ENCODE data around the gene TP53I11.

TP53I11 gene

DNA sequence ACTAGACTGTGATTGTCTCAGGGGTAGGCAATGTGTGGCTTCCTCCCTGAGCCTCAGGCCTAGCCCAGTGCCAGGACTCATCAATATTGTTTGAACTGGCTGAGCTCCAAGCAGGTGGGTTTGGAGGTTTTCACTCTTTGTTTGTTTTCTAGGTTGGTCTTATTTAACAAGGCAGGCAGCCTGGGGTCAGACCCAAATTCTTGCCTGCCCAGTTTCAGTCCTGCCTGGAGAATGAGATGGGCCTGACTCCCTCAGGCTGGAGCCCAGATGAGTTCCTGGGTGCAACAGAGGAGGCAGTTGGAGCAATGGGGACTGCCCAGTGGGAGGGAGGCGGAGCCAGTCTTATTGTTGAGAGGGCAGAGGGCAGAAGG is 28.3 kb upstream of the TP53I11 start:
- no peak for DNase-seq (ENCODE audit: low read depth in 1 of 2, low spot score in 1 of 2)

- no peak for DNase-seq (ENCODE audit: low read depth in 1 of 2, low spot score in 1 of 2)
Observed at GRCh38 chr11:44978274-44978960, 27.7 kb upstream of the TP53I11 start.

GRCh38 chr11:44977493-44977984 is 26.9 kb upstream of the TP53I11 start:
- no peak for DNase-seq (ENCODE audit: low read depth in 1 of 2, low spot score in 1 of 2)

DNA sequence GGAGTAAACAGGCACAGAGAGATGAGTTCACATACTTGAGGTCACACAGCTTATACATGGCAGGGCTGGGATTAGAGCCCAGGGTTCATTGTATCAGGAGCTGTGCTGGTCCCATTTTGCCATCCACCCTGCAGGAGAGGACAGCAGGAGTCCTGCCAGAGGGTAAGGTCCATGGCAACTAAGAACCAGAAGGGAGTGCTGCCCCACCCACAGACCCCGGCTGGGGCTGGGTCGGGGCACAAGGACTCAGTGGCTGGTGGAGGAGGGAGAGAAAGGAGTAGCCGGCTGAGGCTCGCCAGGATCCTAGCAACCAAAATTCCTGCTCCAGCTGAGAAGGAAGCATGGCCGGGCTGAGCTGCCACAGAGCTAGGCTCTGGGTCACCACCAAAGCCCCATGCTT is 25.9 kb upstream of the TP53I11 start:
- no peak for DNase-seq (ENCODE audit: low read depth in 1 of 2, low spot score in 1 of 2)

DNA sequence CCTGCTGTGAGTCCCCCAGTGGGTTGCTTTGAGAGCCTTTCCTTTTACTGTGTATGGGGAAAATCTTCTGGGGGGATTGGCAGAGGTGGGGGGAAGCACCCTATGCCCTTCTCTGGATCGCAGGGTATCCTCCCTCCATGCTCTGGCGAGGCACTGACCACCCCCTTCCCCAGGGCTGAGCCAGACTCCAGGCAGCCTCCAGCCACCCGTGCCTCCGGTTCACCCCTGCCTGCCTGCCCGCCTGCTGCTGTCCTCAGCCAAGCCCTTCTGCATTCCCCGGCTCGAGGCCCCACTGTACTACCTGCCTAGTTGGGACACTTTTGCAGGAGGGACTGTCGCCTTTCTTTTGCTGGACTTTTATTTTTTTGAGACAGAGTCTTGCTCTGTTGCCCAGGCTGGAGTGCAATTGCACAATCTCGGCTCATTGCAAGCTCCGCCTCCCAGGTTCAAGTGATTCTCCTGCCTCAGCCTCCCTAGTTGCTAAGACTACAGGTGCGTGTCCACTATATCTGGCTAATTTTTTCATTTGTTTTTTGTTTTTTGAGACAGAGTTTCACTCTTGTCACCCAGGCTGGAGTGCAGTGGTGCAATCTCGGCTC is 23.8 kb upstream of the TP53I11 start:
- DNase-seq (ENCODE audit: low read depth in 1 of 2, low spot score in 1 of 2) = no peak

DNA sequence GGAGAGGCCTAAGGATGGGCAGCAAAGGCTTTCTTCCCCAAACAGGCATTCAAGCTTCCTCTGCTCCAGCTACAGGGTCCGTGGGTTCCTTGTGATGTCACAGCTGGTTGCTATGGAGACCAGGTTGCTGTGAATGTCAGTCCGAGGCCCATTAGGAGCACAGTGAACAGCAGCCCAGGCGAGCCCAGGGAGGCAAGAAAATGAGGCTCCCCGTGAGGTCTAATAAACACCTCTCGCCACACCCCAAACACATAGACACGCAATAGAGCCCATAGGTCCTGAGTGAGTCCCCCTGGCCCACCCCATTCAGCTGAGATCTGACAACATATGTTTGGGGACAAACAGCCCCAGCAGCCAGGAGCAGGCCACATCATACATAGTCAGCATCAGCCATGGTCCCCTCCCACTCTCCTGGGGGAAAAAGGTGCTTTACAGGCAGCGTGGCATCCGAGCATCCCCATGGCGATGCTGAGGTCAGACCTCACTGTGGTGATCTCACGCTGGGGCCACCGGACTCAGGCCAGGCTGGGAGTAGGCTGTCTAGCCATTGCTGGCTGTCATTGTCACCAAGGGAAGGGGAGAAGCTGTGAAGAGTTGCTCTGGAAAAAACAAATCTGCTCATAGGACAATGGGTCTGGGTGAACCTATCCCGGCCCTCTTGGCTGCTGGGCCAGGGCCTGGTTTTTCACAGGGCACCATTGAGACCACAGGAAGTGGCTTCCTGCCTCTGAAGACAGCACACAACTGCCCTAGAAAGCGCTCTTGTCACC is 23.1 kb upstream of the TP53I11 start:
- DNase-seq (ENCODE audit: low read depth in 1 of 2, low spot score in 1 of 2) = no peak

- DNase-seq (ENCODE audit: low read depth in 1 of 2, low spot score in 1 of 2) = no peak
Observed at GRCh38 chr11:44972746-44973435, 22.2 kb upstream of the TP53I11 start.

DNA sequence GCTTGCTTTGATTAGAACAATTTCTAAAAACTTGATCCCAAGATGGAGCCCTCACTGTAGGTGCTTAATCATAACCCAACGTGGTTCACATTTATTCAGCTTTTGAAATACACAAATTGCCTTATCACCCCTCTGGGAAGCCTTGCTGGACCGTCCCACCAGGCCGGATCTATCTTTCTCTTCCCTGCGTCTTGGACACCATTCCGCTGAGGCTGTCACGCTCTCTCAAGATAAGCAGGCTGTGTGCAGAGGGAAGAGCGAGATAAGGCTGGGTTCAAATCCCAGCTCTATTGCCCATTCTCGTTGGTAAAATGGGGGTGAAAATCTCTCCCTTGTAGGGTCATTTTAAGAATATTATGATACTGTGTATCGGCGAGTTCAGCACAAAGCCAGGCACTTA is 20.5 kb upstream of the TP53I11 start:
- no peak for DNase-seq (ENCODE audit: low read depth in 1 of 2, low spot score in 1 of 2)

- no peak for DNase-seq (ENCODE audit: low read depth in 1 of 2, low spot score in 1 of 2)
Observed at GRCh38 chr11:44970293-44970692, 19.6 kb upstream of the TP53I11 start.

DNA sequence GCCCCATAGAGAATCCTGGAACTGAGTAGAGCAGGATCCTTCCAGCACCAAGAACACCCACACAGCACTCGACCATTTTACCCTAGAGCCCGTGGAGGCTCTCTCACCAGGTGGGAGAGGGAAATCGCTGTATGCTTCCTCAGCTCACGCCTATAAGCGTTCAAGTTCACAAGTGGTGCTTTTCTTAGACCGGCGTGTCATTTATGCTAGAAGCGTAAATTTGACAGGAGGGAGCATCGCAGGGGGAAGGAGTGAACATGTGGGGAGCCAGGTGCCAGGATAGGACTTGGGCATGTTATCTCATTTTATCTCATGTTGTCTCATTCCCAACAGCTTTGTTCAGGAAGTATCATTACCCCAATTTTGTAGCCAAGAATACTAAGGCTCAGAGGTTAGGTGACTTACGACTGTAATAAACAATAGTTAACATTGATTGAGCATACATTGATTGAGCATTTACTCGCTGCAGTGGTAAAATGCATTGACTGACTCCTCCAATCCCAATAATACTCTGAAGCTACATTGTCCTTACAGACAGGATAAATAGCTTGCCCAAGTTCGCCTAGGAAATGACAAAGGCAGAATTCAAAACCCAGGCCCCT is 19.1 kb upstream of the TP53I11 start:
- no peak for DNase-seq (ENCODE audit: low read depth in 1 of 2, low spot score in 1 of 2)

DNA sequence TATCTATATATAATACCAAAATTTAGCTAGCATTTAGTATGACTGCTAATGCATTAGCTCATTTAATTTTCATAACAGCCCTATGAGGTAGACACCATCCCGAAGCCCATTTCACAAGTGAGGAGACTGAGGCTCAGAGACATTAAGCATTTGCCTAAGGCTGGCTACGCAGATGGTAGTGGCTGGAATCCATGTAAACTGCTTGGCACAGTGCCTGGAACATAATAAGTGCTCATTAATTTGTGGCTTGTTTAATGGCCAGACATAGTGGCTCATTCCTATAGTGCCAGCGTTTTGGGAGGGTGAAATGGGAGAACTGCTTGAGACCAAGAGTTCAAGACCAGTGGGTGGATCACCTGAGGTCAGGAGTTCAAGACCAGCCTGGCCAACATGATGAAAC is 17.8 kb upstream of the TP53I11 start:
- no peak for DNase-seq (ENCODE audit: low read depth in 1 of 2, low spot score in 1 of 2)

GRCh38 chr11:44967930-44968496 is 17.3 kb upstream of the TP53I11 start:
- DNase-seq (ENCODE audit: low read depth in 1 of 2, low spot score in 1 of 2) = no peak

GRCh38 chr11:44966694-44967093 is 16.0 kb upstream of the TP53I11 start:
- no peak for DNase-seq (ENCODE audit: low read depth in 1 of 2, low spot score in 1 of 2)

- DNase-seq (ENCODE audit: low read depth in 1 of 2, low spot score in 1 of 2) = no peak
Observed at GRCh38 chr11:44964526-44965209, 14.0 kb upstream of the TP53I11 start.

DNA sequence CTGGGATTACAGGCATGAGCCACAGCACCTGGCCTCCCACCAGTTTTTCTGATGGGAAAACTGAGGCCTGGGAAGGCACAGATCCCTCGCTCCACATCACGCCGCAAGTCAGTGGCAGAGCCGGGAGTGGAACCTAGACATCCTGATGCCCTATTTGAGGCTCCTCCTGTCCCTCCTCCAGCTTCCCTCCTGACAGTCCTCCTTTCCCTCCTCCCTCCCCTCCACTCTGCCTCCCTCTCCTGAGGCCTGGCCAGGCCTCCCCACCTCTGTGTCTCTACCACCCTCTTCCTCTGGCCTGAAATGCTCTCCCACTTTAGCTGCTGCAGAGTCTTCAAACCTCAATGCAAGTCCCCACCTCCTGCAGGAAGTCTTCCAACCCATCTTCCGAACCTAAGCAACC is 13.3 kb upstream of the TP53I11 start:
- DNase-seq (ENCODE audit: low read depth in 1 of 2, low spot score in 1 of 2) = no peak

GRCh38 chr11:44963136-44963535 is 12.5 kb upstream of the TP53I11 start:
- no peak for DNase-seq (ENCODE audit: low read depth in 1 of 2, low spot score in 1 of 2)

DNA sequence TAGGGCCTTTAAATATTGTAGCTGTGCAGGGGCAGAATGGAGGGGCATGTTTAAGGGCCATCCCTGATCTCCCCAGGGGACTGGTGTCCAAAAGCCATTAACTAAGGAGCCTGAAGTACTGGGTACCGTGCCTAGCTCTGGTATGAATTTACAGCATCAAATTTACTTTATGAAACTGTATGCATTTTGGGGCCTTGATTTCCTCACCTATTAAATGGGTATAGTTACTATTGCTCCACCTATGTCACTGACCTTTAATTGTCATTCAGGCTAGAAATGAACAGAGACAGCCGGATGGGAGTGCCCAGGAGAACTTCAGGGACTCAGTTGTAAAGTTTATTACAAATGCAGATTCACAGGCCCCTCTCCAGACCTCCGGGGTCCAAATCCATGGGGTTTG is 11.8 kb upstream of the TP53I11 start:
- no peak for DNase-seq (ENCODE audit: low read depth in 1 of 2, low spot score in 1 of 2)

DNA sequence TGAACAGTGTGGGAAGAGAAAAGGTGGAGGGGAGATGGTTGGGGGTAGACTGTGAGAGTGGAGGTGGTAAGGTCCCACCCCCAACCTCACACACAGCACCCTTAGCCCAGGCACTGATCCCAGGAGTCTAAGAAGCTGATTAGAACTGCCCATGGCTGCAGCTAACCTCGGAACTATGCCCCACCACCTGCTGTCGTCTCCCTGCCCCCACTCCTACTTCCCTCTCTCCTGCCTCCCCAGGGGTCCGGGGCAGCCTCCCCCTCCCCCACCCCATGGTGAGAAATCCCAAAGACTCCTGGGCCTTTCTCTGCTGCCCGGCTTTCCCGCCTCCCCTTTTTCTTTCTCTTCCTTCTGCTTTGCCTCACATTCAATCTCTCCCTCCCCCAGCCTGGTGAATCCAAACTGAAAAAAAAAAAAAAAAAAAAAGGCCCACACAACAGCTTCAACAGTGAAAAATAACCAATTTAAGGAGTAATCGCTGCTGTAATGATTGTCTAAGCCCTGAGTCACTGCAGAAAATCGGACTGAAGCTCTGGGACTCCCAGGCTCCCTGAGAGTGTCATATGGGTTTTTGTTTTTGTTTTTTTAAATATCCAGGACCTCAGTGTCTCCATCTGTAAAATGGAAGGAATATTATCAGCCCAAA is 9.6 kb upstream of the TP53I11 start:
- no peak for DNase-seq (ENCODE audit: low read depth in 1 of 2, low spot score in 1 of 2)

DNA sequence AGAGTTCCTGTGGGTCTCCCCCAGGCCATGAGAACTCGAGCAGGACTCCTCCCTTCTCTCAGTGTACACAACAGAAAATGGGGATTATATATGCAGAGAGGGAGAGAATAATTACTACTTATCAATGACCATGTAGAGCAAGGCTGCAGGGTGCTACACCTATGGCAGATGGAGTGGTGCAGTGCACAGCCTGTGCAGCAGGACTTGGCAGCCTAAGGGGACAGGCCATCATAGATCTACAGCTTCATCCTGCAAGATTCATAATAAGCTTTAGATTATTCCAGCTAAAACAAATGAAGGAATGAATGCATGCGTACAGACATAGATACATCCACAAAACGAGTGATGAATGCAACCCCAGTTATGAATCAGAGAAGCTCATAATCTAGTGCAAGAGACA is 8.4 kb upstream of the TP53I11 start:
- no peak for DNase-seq (ENCODE audit: low read depth in 1 of 2, low spot score in 1 of 2)

Measured in activated T-helper 1 cell treated with anti-CD3 and anti-CD28 coated beads, Interleukin-2, amount 50 U/mL, for 16 hours (primary cell).